Panc1 (cell line): ENCODE data around the gene ALDH16A1. TPM values are rescaled to one million over a fixed set of nuclear protein-coding genes. Genes with fewer than 3 reads are reported as not detected.

Experiments
- ATAC-seq: fragments of 200-7000 bp; cut with Tn5 transposase; 2 replicates; pipeline ENCODE4 v1.9.1; 2020; ENCODE audit warnings: mild to moderate bottlenecking, moderate library complexity
- BruUV-seq: library from RNA; stranded (reverse); fragments of 400-500 nt; replicated peaks from 2 replicates; lab custom pipeline; 2021; lab: Mats Ljungman, UMichigan
- CTCF ChIA-PET: fragments of 300-600 bp; sonication (Branson Sonifier 250); formaldehyde crosslinking; loops from one replicate; lab custom pipeline; 2022; ENCODE audit warnings: antibody characterized with exemption; lab: Charles Lee
- POLR2A ChIA-PET: fragments of 300-600 bp; sonication (Branson Sonifier 250); formaldehyde crosslinking; loops from one replicate; lab custom pipeline; 2022; ENCODE audit warnings: antibody characterized with exemption; lab: Charles Lee
- DNase-seq: peaks from one replicate; pipeline ENCODE4 v3.0.0-alpha.2; 2010; ENCODE audit warnings: low read depth, low spot score
- H3K27ac ChIP-seq: 2 replicates; pipeline ENCODE4 v1.5.1; 2011; ENCODE audit warnings: mild to moderate bottlenecking, low read length, inconsistent platforms
- H3K27me3 ChIP-seq: fragments of 200-500 bp; sonication (Bioruptor generic); 2 replicates; pipeline ENCODE4 v1.6.0; 2014; ENCODE audit warnings: low read length, inconsistent platforms; ENCODE audit not compliant: control insufficient read depth, insufficient read depth
- H3K36me3 ChIP-seq: fragments of 200-500 bp; sonication (Bioruptor generic); 2 replicates; pipeline ENCODE4 v1.5.1; 2014; ENCODE audit warnings: inconsistent platforms, mild to moderate bottlenecking, low read length, moderate library complexity; ENCODE audit not compliant: control insufficient read depth, insufficient read depth
- H3K4me1 ChIP-seq: 2 replicates; pipeline ENCODE4 v1.5.1; 2011; ENCODE audit warnings: inconsistent platforms, mild to moderate bottlenecking, low read length, moderate library complexity; ENCODE audit not compliant: control insufficient read depth, insufficient read depth
- H3K4me3 ChIP-seq, 2 experiments: 2 replicates each; pipeline ENCODE4 v1.5.1; 2011 to 2012; ENCODE audit warnings: low read depth in 2 of 2, low read length in 2 of 2, mild to moderate bottlenecking in 2 of 2, inconsistent platforms in 1 of 2, moderate library complexity in 1 of 2
- H3K9me3 ChIP-seq: fragments of 200-500 bp; sonication (Bioruptor generic); 2 replicates; pipeline ENCODE4 v1.5.1; 2014; ENCODE audit warnings: low read depth, mild to moderate bottlenecking, inconsistent platforms, low read length, moderate library complexity; ENCODE audit not compliant: control insufficient read depth, insufficient read depth
- CTCF ChIP-seq: fragments of 450-650 bp; IDR thresholded peaks from 2 replicates; pipeline ENCODE4 v1.5.1; 2017; ENCODE audit warnings: mild to moderate bottlenecking
- POLR2AphosphoS5 ChIP-seq: IDR thresholded peaks from 2 replicates; pipeline ENCODE4 v1.6.1; 2012; ENCODE audit warnings: mild to moderate bottlenecking, low read depth, low read length, moderate library complexity
- SIN3A ChIP-seq: IDR thresholded peaks from 2 replicates; pipeline ENCODE4 v1.6.1; 2012; ENCODE audit warnings: low read depth, mild to moderate bottlenecking, low read length, moderate library complexity, borderline replicate concordance; ENCODE audit not compliant: insufficient read depth
- TCF7L2 ChIP-seq: IDR thresholded peaks from 2 replicates; pipeline ENCODE4 v1.6.1; 2011; ENCODE audit warnings: mild to moderate bottlenecking, low read depth, low read length, inconsistent platforms
- in situ Hi-C: cut with HindIII; loops from 2 replicates; pipeline ENCODE4 v1.10.0; 2016; ENCODE audit warnings: low sequenced_read_pairs, low pct_unique_long_range_greater_than_20kb
- intact Hi-C: fragments of 100-400 bp; cut with micrococcal nuclease; formaldehyde crosslinking; loops from one replicate; pipeline ENCODE4 v1.10.0; 2022; ENCODE audit not compliant: unreplicated experiment
- total RNA-seq: library from RNA; stranded (reverse); gene quantifications from one replicate; pipeline ENCODE4 v1.2.1, GENCODE V29; 2021; ENCODE audit not compliant: unreplicated experiment
- TF ChIP-seq, protein P1 (sequence below), 2 experiments: IDR thresholded peaks; 2 replicates each; pipeline ENCODE4 v1.6.1; 2011 to 2012; ENCODE audit warnings: low read depth in 2 of 2, control low read depth in 1 of 2, low read length in 1 of 2, mild to moderate bottlenecking in 1 of 2, moderate library complexity in 1 of 2; ENCODE audit not compliant: insufficient read depth in 1 of 2

The ALDH16A1 gene
- total RNA-seq, 1 experiment from 2014 or later, result 19.6 TPM

DNA sequence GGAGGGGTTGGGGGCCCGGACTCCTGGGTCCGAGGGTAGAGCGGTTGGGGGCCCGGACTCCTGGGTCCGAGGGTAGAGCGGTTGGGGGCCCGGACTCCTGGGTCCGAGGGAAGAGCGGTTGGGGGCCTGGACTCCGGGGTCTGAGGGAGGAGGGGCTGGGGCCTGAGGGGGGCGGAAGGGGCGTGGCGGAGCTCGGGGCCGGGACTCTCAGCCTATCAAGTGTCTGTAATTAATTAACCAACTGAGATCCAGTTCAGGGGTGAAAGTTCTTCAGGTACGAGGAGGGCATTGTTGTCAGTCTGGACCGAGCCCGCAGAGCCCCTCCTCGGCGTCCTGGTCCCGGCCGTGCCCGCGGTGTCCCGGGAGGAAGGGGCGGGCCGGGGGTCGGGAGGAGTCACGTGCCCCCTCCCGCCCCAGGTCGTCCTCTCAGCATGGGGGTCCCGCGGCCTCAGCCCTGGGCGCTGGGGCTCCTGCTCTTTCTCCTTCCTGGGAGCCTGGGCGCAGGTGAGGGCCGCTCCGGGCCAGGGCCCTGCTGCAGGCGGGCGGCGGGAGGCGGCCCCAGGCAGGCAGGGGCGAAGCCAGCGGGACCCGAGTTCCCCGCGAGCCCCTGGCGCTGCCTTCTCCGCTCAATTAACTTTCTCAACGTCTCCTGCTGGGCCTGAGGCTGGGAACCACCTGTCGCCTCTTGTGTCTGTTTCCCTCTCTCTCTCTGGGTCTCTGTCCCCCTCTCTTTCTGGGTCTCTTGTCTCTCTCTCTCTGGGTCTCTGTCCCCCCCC, 60.1 kb downstream of the ALDH16A1 start:
- CTCF ChIA-PET, result interaction anchor here (0.7 kb wide), 1 partner anchor 9 kb away, joined by 3 read pairs; no protein-coding TSS in a partner anchor
- intact Hi-C loops, result no loop called here
- no TSS peak for BruUV-seq
- POLR2A ChIA-PET, result no interaction called here
- DNase-seq, result no peak
- peak; percentile 76 for ATAC-seq
- Histone ChIP-seq H3K4me3 (peak overlapping the region; percentile 54 to 61), H3K27me3 (no peaks in the 10 kb centered on the region), H3K4me1 (no peaks in the 10 kb centered on the region), H3K9me3 (no peaks in the 10 kb centered on the region), H3K36me3 (no peaks in the 10 kb centered on the region), H3K27ac (no peak overlapping the region)
- TF ChIP-seq CTCF (no peak), SIN3A (no peak), TCF7L2 (no peak), POLR2AphosphoS5 (no peak)
- TF ChIP-seq, protein P1, sequence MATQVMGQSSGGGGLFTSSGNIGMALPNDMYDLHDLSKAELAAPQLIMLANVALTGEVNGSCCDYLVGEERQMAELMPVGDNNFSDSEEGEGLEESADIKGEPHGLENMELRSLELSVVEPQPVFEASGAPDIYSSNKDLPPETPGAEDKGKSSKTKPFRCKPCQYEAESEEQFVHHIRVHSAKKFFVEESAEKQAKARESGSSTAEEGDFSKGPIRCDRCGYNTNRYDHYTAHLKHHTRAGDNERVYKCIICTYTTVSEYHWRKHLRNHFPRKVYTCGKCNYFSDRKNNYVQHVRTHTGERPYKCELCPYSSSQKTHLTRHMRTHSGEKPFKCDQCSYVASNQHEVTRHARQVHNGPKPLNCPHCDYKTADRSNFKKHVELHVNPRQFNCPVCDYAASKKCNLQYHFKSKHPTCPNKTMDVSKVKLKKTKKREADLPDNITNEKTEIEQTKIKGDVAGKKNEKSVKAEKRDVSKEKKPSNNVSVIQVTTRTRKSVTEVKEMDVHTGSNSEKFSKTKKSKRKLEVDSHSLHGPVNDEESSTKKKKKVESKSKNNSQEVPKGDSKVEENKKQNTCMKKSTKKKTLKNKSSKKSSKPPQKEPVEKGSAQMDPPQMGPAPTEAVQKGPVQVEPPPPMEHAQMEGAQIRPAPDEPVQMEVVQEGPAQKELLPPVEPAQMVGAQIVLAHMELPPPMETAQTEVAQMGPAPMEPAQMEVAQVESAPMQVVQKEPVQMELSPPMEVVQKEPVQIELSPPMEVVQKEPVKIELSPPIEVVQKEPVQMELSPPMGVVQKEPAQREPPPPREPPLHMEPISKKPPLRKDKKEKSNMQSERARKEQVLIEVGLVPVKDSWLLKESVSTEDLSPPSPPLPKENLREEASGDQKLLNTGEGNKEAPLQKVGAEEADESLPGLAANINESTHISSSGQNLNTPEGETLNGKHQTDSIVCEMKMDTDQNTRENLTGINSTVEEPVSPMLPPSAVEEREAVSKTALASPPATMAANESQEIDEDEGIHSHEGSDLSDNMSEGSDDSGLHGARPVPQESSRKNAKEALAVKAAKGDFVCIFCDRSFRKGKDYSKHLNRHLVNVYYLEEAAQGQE (IDR thresholded peaks at IDR 0.05; ENCODE audit: insufficient read depth in 1 of 2, low read depth in 2 of 2, low read length in 1 of 2), result no peak
- in situ Hi-C loops, result no loop called here

GRCh38 chr19:49513746-49514118, 60.7 kb downstream of the ALDH16A1 start:
- in situ Hi-C loops, result no loop called here
- H3K27ac ChIP-seq, result no peak overlapping the region
- ChIA-PET CTCF (interaction anchor here (0.5 kb wide), 1 partner anchor 58 kb away, joined by 6 read pairs; no protein-coding TSS in a partner anchor), POLR2A (interaction anchor here (0.6 kb wide), 1 partner anchor 33 kb away, joined by 3 read pairs; no protein-coding TSS in a partner anchor)
- DNase-seq, result no peak
- intact Hi-C loops, result no loop called here
- TF ChIP-seq, protein P1 (IDR thresholded peaks at IDR 0.05; ENCODE audit: insufficient read depth in 1 of 2, low read depth in 2 of 2, low read length in 1 of 2), result no peak
- no peak for TF ChIP-seq POLR2AphosphoS5
- TF ChIP-seq SIN3A, result no peak
- TF ChIP-seq CTCF, result no peak
- no peak for TF ChIP-seq TCF7L2
- peak overlapping the region; percentile 54 to 61 for H3K4me3 ChIP-seq
- no TSS peak for BruUV-seq
- H3K4me1 ChIP-seq, result no peaks in the 10 kb centered on the region
- H3K9me3 ChIP-seq, result no peaks in the 10 kb centered on the region
- no peaks in the 10 kb centered on the region for H3K36me3 ChIP-seq
- peak; percentile 72 for ATAC-seq
- no peaks in the 10 kb centered on the region for H3K27me3 ChIP-seq
